ENCODE results near the gene TMCO2. TPM values are rescaled to one million over a fixed set of nuclear protein-coding genes. Genes with fewer than 3 reads are reported as not detected.

The TMCO2 gene
- total RNA-seq, 2 experiments from 2014 or later: 0.30 to 0.42 TPM

GRCh38 chr1:40300249-40300567 is 52.5 kb downstream of the TMCO2 start:
- Mint-ChIP-seq H3K27ac (no peak overlapping the region), H3K4me3 (no peak overlapping the region), H3K36me3 (ENCODE audit: low read depth) (peaks cover 2% of the 10 kb centered on the region), H3K9me3 (no peaks in the 10 kb centered on the region), H3K4me1 (no peaks in the 10 kb centered on the region), H3K27me3 (no peaks in the 10 kb centered on the region)
- ChIA-PET CTCF (interaction anchor here (0.9 to 1.5 kb wide), 3 partner anchors 14 to 250 kb away, joined by 3 to 4 read pairs (median 4); no protein-coding TSS in a partner anchor), POLR2A (no interaction called here)
- DNase-seq: no peak

GRCh38 chr1:40300651-40301050 is 52.9 kb downstream of the TMCO2 start:
- Mint-ChIP-seq H3K4me3 (no peak overlapping the region), H3K27me3 (no peaks in the 10 kb centered on the region), H3K4me1 (no peaks in the 10 kb centered on the region), H3K36me3 (ENCODE audit: low read depth) (no peaks in the 10 kb centered on the region), H3K27ac (no peak overlapping the region), H3K9me3 (no peaks in the 10 kb centered on the region)
- ChIA-PET POLR2A (no interaction called here), CTCF (interaction anchor here (1.5 kb wide), 1 partner anchor 37 kb away, joined by 4 read pairs; no protein-coding TSS in a partner anchor)
- DNase-seq: no peak

GRCh38 chr1:40301066-40301465 is 53.3 kb downstream of the TMCO2 start:
- CTCF ChIA-PET: interaction anchor here (1.5 kb wide), 1 partner anchor 37 kb away, joined by 4 read pairs; no protein-coding TSS in a partner anchor
- Mint-ChIP-seq H3K27me3 (no peaks in the 10 kb centered on the region), H3K36me3 (ENCODE audit: low read depth) (no peaks in the 10 kb centered on the region), H3K27ac (no peak overlapping the region), H3K4me3 (no peak overlapping the region), H3K9me3 (no peaks in the 10 kb centered on the region), H3K4me1 (no peaks in the 10 kb centered on the region)
- POLR2A ChIA-PET: no interaction called here
- DNase-seq: no peak

Other genes with a start within 250 kb of the TMCO2 start
- 100 to 1,000 TPM; 740 to 752 TPM for gene CAP1, start 207.2 kb upstream of the TMCO2 start, total RNA-seq
- gene PPT1, start 150.7 kb upstream of the TMCO2 start, total RNA-seq: 100 to 1,000 TPM in 1 of 2 experiments, 10 to 100 TPM in 1; 93.8 to 112 TPM
- 10 to 100 TPM; 19.2 to 21.6 TPM for gene RLF, start 86.5 kb upstream of the TMCO2 start, total RNA-seq
- 10 to 100 TPM; 24.7 to 28.8 TPM for gene ZMPSTE24, start 10.3 kb downstream of the TMCO2 start, total RNA-seq
- gene COL9A2, start 69.3 kb downstream of the TMCO2 start, total RNA-seq: 1 to 10 TPM; 1.2 to 1.9 TPM
- 100 to 1,000 TPM; 115 to 140 TPM for gene SMAP2, start 125.8 kb downstream of the TMCO2 start, total RNA-seq
- gene ZFP69B, start 202.5 kb downstream of the TMCO2 start, total RNA-seq: 1 to 10 TPM; 3.0 to 3.5 TPM
- gene ZFP69, start 229.4 kb downstream of the TMCO2 start, total RNA-seq: 1 to 10 TPM; 2.5 to 2.7 TPM